K562 (cell line): ENCODE results near the gene SIRT4. TPM values are rescaled to one million over a fixed set of nuclear protein-coding genes. Genes with fewer than 3 reads are reported as not detected.
A peak's percentile ranks its signal among the peaks of the same experiment; 100 is the strongest.

Source experiments
- ATAC-seq: fragments of 200-7000 bp; cut with Tn5 transposase; 3 replicates; pipeline ENCODE4 v1.9.1; 2020; ENCODE audit warnings: moderate library complexity
- BruUV-seq: library from RNA; stranded (reverse); fragments of 400-500 nt; replicated peaks from 2 replicates; lab custom pipeline; 2021; lab: Mats Ljungman, UMichigan
- CTCF ChIA-PET: fragments of 300-600 bp; formaldehyde crosslinking; extraction: SDS; loops from one replicate; lab custom pipeline; 2021; ENCODE audit warnings: low intra/inter-chr PET ratio; lab: Yijun Ruan, JAX
- POLR2A ChIA-PET: fragments of 300-600, 350-650 bp; sonication (Branson Sonifier 250); formaldehyde crosslinking; extraction: SDS; loops from one replicate; lab custom pipeline; 2021; ENCODE audit warnings: antibody characterized with exemption, inconsistent platforms; lab: Yijun Ruan, JAX
- DNase-seq, 4 experiments: peaks; one replicate each; pipeline versions ENCODE4 v3.0.0 to v3.0.0-alpha.2; 2011 to 2018; ENCODE audit warnings: low spot score in 3 of 4, mixed read lengths in 3 of 4; ENCODE audit errors: extremely low read depth in 1 of 4
- FAIRE-seq: peaks from 2 replicates; lab custom pipeline; 2011; peaks lifted over from hg19 to GRCh38; lab: Jason Lieb, UNC
- H2AFZ ChIP-seq: 2 replicates; pipeline ENCODE4 v1.6.0; 2011; ENCODE audit warnings: low read depth, low read length, control low read depth, inconsistent platforms
- H3K27ac ChIP-seq: fragments of 200-600 bp; 3 replicates; pipeline ENCODE4 v1.8.0; 2011; ENCODE audit warnings: low read depth, mild to moderate bottlenecking, control low read depth, inconsistent platforms, low read length, moderate library complexity, mixed read lengths; ENCODE audit errors: extremely low read depth
- H3K27me3 ChIP-seq, 2 experiments: fragments of 300-600 bp in 1 of 2; 2 replicates in 1 of 2; 3 replicates in 1 of 2; pipeline versions ENCODE4 v1.6.0 to v1.8.0; 2011; ENCODE audit warnings: inconsistent platforms in 2 of 2, low read length in 2 of 2, mild to moderate bottlenecking in 1 of 2, mixed read lengths in 1 of 2, moderate library complexity in 1 of 2; ENCODE audit not compliant: control insufficient read depth in 2 of 2, insufficient read depth in 2 of 2
- H3K36me3 ChIP-seq: fragments of 300-600 bp; 3 replicates; pipeline ENCODE4 v1.8.0; 2011; ENCODE audit warnings: mild to moderate bottlenecking, low read length, inconsistent platforms; ENCODE audit not compliant: control insufficient read depth, insufficient read depth
- H3K4me1 ChIP-seq, 2 experiments: fragments of 200-600 bp in 1 of 2; replicated peaks in 1 of 2; 2 replicates in 1 of 2; 3 replicates in 1 of 2; pipeline versions ENCODE4 v1.5.1 to v1.8.0; 2011; ENCODE audit warnings: inconsistent platforms in 2 of 2, low read length in 2 of 2, mild to moderate bottlenecking in 1 of 2, mixed read lengths in 1 of 2, moderate library complexity in 1 of 2; ENCODE audit not compliant: control insufficient read depth in 2 of 2, insufficient read depth in 2 of 2
- H3K4me2 ChIP-seq: 2 replicates; pipeline ENCODE4 v1.6.1; 2011; ENCODE audit warnings: low read length, control low read depth, inconsistent platforms, mixed read lengths; ENCODE audit not compliant: insufficient read depth
- H3K4me3 ChIP-seq: fragments of 200-600 bp; sonication (generic), shearing (Covaris generic); 2 replicates; pipeline ENCODE4 v1.5.1; 2016; ENCODE audit warnings: control low read depth, inconsistent platforms
- H3K79me2 ChIP-seq: fragments of 200-600 bp; 3 replicates; pipeline ENCODE4 v1.8.0; 2011; ENCODE audit warnings: low read length, inconsistent platforms; ENCODE audit not compliant: control insufficient read depth, insufficient read depth
- H3K9ac ChIP-seq, 2 experiments: 2 replicates each; pipeline versions ENCODE4 v1.6.0 to v1.6.1; 2011; ENCODE audit warnings: low read depth in 2 of 2, low read length in 2 of 2, control low read depth in 1 of 2, inconsistent platforms in 1 of 2, mild to moderate bottlenecking in 1 of 2, mixed read lengths in 1 of 2; ENCODE audit not compliant: insufficient read depth in 1 of 2
- H3K9me1 ChIP-seq: one replicate; pipeline ENCODE4 v1.6.0; 2011; ENCODE audit warnings: inconsistent platforms, mild to moderate bottlenecking, low read length, moderate library complexity; ENCODE audit not compliant: control insufficient read depth, insufficient read depth
- H3K9me3 ChIP-seq: replicated peaks from 2 replicates; pipeline ENCODE4 v1.5.1; 2011; ENCODE audit warnings: low read depth, low read length, inconsistent platforms; ENCODE audit not compliant: control insufficient read depth, insufficient read depth
- H4K20me1 ChIP-seq: replicated peaks from 2 replicates; pipeline ENCODE4 v1.6.1; 2011; ENCODE audit warnings: low read length, inconsistent platforms, mixed read lengths; ENCODE audit not compliant: control insufficient read depth, insufficient read depth
- ADNP ChIP-seq: fragments of 200-800 bp; sonication (Bioruptor generic); IDR thresholded peaks from 2 replicates; pipeline ENCODE4 v1.6.1; 2016; ENCODE audit warnings: missing genetic modification characterization, missing compliant biosample characterization
- DPF2 ChIP-seq: fragments of 450-650 bp; IDR thresholded peaks from 2 replicates; pipeline ENCODE4 v1.6.1; 2016
- ESRRA ChIP-seq: fragments of 450-650 bp; IDR thresholded peaks from 2 replicates; pipeline ENCODE4 v1.6.1; 2014; ENCODE audit warnings: low read depth, mild to moderate bottlenecking, moderate library complexity, borderline replicate concordance
- HMG20B ChIP-seq: fragments of 250-450 bp; sonication (Bioruptor Pico); IDR thresholded peaks from 2 replicates; pipeline ENCODE4 v1.5.0; 2021; ENCODE audit warnings: mild to moderate bottlenecking
- KAT8 ChIP-seq: fragments of 450-650 bp; IDR thresholded peaks from 2 replicates; pipeline ENCODE4 v1.6.1; 2016; ENCODE audit warnings: low read depth, mild to moderate bottlenecking
- MAFF ChIP-seq: IDR thresholded peaks from 2 replicates; pipeline ENCODE4 v1.6.1; 2012; ENCODE audit warnings: low read length, improper control_type of control experiment
- MYNN ChIP-seq, 2 experiments: sonication (generic); formaldehyde crosslinking in 1 of 2; IDR thresholded peaks; 2 replicates each; pipeline versions ENCODE4 v1.5.0 to v1.6.1; 2016 to 2020; ENCODE audit warnings: antibody characterized with exemption in 1 of 2, missing genetic modification reagents in 1 of 2
- NFIC ChIP-seq: fragments of 450-650 bp; IDR thresholded peaks from 2 replicates; pipeline ENCODE4 v1.6.1; 2017; ENCODE audit warnings: mild to moderate bottlenecking, inconsistent platforms
- POU5F1 ChIP-seq: fragments of 150-350 bp; IDR thresholded peaks from 2 replicates; pipeline ENCODE4 v1.6.1; 2014; ENCODE audit warnings: borderline replicate concordance, low read length, low read depth, mild to moderate bottlenecking; ENCODE audit not compliant: partially characterized antibody
- RB1 ChIP-seq: fragments of 450-650 bp; IDR thresholded peaks from 2 replicates; pipeline ENCODE4 v1.6.1; 2017; ENCODE audit warnings: low read depth, mild to moderate bottlenecking
- RBM17 ChIP-seq: fragments of 200-400 bp; formaldehyde crosslinking; IDR thresholded peaks from 2 replicates; pipeline ENCODE4 v1.6.1; 2017; ENCODE audit warnings: low read depth, mild to moderate bottlenecking, low read length, borderline replicate concordance
- RBM25 ChIP-seq: fragments of 200-400 bp; formaldehyde crosslinking; IDR thresholded peaks from 2 replicates; pipeline ENCODE4 v1.6.1; 2018; ENCODE audit warnings: low read length, low read depth, moderate library complexity; ENCODE audit not compliant: severe bottlenecking
- SMARCA5 ChIP-seq: fragments of 450-650 bp; IDR thresholded peaks from 2 replicates; pipeline ENCODE4 v1.6.1; 2016
- SP1 ChIP-seq: sonication (generic); formaldehyde crosslinking; IDR thresholded peaks from 2 replicates; pipeline ENCODE4 v1.8.1; 2022; ENCODE audit warnings: mild to moderate bottlenecking, missing genetic modification reagents
- ZKSCAN1 ChIP-seq: fragments of 150-350 bp; IDR thresholded peaks from 2 replicates; pipeline ENCODE4 v1.6.1; 2016; ENCODE audit warnings: low read depth, low read length
- ZNF583 ChIP-seq: fragments of 250-450 bp; sonication (Bioruptor Pico); IDR thresholded peaks from 2 replicates; pipeline ENCODE4 v1.4.0; 2020
- WGBS: fragments of 100-300 bp; shearing (Covaris generic); methylation state at CpG from one replicate; pipeline ENCODE4 v1.1.6; 2016; ENCODE audit warnings: low coverage, mixed read lengths; ENCODE audit not compliant: insufficient coverage; ENCODE audit errors: missing lambda C conversion rate; 5-methylcytosine and 5-hydroxymethylcytosine counted together
- in situ Hi-C: fragments of 300-500 bp; cut with MboI; formaldehyde crosslinking; loops from 4 replicates; pipeline ENCODE4 v1.15.0; 2018; ENCODE audit warnings: inconsistent platforms, mixed read lengths
- intact Hi-C: fragments of 100-400 bp; cut with micrococcal nuclease; formaldehyde crosslinking; loops from 2 replicates; pipeline ENCODE4 v1.14.2; 2022
- polyA plus RNA-seq, 8 experiments: library from polyadenylated mRNA; depleted of rRNA in 4 of 8; stranded (reverse) in 5 of 8; unstranded in 3 of 8; fragments of >200 nt; fragmentation: Nextera tagmentation in 2 of 8; fragmentation: Illumina TruSeq in 1 of 8; extraction: Ambion mirVana in 2 of 8; extraction: Trizol in 1 of 8; gene quantifications; 2 replicates each; pipeline versions ENCODE4 v1.2.1 to v1.2.3, GENCODE V29; 2011 to 2014; ENCODE audit warnings: inconsistent platforms in 1 of 8, missing spikeins in 1 of 8
- total RNA-seq, 7 experiments: library from RNA; depleted of rRNA in 6 of 7; stranded (reverse); fragments of >200 nt in 6 of 7; fragmentation: Illumina TruSeq in 2 of 7; extraction: Trizol in 2 of 7; gene quantifications; 2 replicates each; pipeline versions ENCODE4 v1.2.1 to v1.2.3, GENCODE V29; 2011 to 2021; ENCODE audit warnings: low replicate concordance in 1 of 7
- TF ChIP-seq, protein P1 (sequence below): conservative IDR thresholded peaks from 2 replicates; pipeline ENCODE4 v1.6.1; 2011; ENCODE audit warnings: low read depth, mild to moderate bottlenecking, low read length; ENCODE audit not compliant: control insufficient read depth
- TF ChIP-seq, protein P2 (sequence below): fragments of 450-650 bp; conservative IDR thresholded peaks from 2 replicates; pipeline ENCODE4 v1.6.1; 2016; ENCODE audit warnings: missing genetic modification characterization, low read depth, mild to moderate bottlenecking, missing compliant biosample characterization, moderate library complexity
- TF ChIP-seq, protein P3 (sequence below): sonication (generic); IDR thresholded peaks from 2 replicates; pipeline ENCODE4 v1.6.1; 2016

The SIRT4 gene
- total and polyA plus RNA-seq, 9 of the 15 experiments (the other 6 are each of a cell fraction or from before 2014, with no cell fraction given), result 0.86 to 5.2 (median 2.4) TPM

DNA sequence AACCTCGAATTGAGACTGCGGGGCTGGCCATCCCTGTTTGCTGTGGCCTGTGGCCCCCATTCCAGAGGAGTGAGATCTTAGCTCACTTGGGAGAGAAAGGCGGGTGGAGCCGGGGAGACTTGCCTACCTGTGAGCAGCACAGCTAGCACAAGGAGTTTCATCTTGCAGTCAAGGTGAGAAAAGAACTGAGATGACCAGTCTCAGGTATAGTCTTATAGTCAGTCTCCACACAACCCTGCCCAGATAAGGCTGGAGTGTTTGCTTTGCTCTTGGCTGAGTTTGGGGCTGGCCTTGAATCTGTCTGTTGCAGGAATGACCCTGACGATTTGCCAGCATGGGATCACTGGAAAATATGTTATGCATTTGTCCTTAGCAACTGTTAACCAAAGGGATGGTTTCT, 25.5 kb downstream of the SIRT4 start, which contains the start of gene PLA2G1B (continued):
- TF ChIP-seq MYNN (IDR thresholded peaks at IDR 0.05), result no peak
- no peak for TF ChIP-seq MYNN (CRISPR knock-in tag; IDR thresholded peaks at IDR 0.05)
- TF ChIP-seq RB1, result no peak
- TF ChIP-seq ZKSCAN1, result no peak
- TF ChIP-seq, protein P1, sequence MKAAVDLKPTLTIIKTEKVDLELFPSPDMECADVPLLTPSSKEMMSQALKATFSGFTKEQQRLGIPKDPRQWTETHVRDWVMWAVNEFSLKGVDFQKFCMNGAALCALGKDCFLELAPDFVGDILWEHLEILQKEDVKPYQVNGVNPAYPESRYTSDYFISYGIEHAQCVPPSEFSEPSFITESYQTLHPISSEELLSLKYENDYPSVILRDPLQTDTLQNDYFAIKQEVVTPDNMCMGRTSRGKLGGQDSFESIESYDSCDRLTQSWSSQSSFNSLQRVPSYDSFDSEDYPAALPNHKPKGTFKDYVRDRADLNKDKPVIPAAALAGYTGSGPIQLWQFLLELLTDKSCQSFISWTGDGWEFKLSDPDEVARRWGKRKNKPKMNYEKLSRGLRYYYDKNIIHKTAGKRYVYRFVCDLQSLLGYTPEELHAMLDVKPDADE, result no peak

DNA sequence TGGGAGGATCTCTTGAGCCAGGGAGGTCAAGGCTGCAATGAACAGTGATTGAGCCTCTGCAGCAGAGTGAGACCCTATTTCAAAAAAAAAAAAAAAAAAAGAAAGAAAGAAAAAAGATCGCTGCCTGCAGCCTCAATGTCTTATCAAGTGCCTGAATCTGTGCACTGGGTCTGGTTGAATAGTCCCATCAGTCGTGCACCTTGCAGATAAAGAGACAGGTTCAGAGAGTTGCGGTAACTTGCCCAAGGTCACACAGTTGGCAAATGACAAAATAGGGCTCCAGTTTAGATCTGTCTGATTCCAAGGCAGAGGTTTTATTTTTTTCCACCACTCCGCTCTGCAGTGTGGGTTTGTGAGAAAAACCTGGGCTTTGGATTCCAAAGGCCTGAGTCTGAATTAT, 26.1 kb downstream of the SIRT4 start:
- Histone ChIP-seq H3K27ac (no peak overlapping the region), H3K4me2 (no peak overlapping the region), H3K4me3 (no peak overlapping the region), H4K20me1 (peaks cover 5% of the 10 kb centered on the region; the same call in 1 of the 2 replicates), H2AFZ (no peak overlapping the region), H3K9me1 (no peaks in the 10 kb centered on the region), H3K9me3 (no peaks in the 10 kb centered on the region), H3K9ac (no peak overlapping the region), H3K4me1 (peaks cover 0 to 5% of the 10 kb centered on the region in 2 experiments; a peak in 3 of 5 replicates), H3K36me3 (no peaks in the 10 kb centered on the region), H3K27me3 (peaks cover 20% of the 10 kb centered on the region in 2 experiments; a peak in 3 of 5 replicates), H3K79me2 (no peaks in the 10 kb centered on the region)
- in situ Hi-C loops (loop anchor here (10.0 to 25.0 kb wide), 2 partner anchors 107 to 334 kb away; partner anchors contain the start of gene COX6A1), intact Hi-C loops (loop anchor here (5.0 to 10.0 kb wide), 2 partner anchors 254 to 317 kb away; partner anchors contain the start of genes CABP1 and POP5)
- DNase-seq (no peak), ATAC-seq (no peak), FAIRE-seq (no peak)
- ChIA-PET POLR2A (no interaction called here), CTCF (no interaction called here)
- BruUV-seq, result no TSS peak
- 4% methylated on average over 3 of the region's 4 CpGs for whole genome bisulfite sequencing
- no peak for TF ChIP-seq HMG20B (CRISPR knock-in tag)
- no peak for TF ChIP-seq POU5F1
- TF ChIP-seq SP1 (CRISPR knock-in tag), result no peak
- TF ChIP-seq, protein P2, sequence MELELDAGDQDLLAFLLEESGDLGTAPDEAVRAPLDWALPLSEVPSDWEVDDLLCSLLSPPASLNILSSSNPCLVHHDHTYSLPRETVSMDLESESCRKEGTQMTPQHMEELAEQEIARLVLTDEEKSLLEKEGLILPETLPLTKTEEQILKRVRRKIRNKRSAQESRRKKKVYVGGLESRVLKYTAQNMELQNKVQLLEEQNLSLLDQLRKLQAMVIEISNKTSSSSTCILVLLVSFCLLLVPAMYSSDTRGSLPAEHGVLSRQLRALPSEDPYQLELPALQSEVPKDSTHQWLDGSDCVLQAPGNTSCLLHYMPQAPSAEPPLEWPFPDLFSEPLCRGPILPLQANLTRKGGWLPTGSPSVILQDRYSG, result no peak
- TF ChIP-seq SMARCA5, result no peak
- peak; percentile 35 for TF ChIP-seq RBM25
- TF ChIP-seq MAFF, result no peak
- no peak for TF ChIP-seq NFIC
- no peak for TF ChIP-seq ESRRA
- 0 out of 2 replicates have a peak, but pooled peaks have one; percentile 18 for TF ChIP-seq DPF2
- no peak for TF ChIP-seq RBM17
- TF ChIP-seq ZNF583 (CRISPR knock-in tag), result no peak
- TF ChIP-seq, protein P3, sequence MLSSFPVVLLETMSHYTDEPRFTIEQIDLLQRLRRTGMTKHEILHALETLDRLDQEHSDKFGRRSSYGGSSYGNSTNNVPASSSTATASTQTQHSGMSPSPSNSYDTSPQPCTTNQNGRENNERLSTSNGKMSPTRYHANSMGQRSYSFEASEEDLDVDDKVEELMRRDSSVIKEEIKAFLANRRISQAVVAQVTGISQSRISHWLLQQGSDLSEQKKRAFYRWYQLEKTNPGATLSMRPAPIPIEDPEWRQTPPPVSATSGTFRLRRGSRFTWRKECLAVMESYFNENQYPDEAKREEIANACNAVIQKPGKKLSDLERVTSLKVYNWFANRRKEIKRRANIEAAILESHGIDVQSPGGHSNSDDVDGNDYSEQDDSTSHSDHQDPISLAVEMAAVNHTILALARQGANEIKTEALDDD, result no peak
- 0 out of 2 replicates have a peak, but pooled peaks have one; percentile 40 for TF ChIP-seq ADNP (tag)
- no peak for TF ChIP-seq KAT8
